ENCODE measurements around the gene GNA14. TPM values are rescaled to one million over a fixed set of nuclear protein-coding genes. Genes with fewer than 3 reads are reported as not detected.
"Not testable (repeated sequence)": the region's sequence is repeated elsewhere in the genome, so short reads cannot be mapped to it uniquely, and the experiment has no call there.

The GNA14 gene
- total RNA-seq, 1 experiment from 2014 or later = 1.3 TPM

DNA sequence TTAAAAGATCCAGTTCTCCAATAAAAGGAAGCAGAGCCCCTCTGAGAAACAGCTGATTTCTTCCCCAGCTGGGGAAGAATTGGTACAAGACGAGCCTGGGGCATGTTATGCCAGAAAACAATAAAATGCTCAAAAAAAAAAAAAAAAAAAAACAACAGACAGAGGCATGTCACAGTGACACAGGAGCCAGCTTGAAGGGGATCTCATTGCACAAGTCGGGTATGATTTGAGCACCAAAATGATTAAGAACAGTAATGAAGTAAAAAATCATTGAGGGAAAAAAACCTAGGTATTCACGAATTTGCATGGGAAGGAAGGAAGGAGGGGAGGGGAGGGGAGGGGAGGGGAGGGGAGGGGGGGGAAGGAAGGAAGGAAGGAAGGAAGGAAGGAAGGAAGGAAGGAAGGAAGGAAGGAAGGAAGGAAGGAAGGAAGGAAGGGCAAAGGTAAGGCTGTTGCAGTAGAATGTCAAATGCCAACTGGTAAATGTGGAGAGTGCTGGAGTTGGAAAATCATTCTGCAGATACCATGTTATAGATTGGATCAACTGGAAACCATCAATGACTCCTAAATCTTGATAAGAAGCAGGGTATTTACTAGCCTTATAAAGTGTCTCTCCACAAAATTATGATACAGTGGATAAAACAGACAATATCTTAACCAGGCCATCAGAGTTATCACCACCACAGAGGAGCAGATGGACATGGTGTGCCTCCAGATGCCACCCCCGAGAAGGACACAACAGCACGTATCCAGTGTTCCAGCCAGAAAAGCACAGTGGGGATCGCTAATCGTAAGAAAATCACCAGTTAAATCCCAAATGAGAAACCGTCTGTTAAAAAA, 7.2 kb downstream of the GNA14 start:
- TF ChIP-seq, protein P1, sequence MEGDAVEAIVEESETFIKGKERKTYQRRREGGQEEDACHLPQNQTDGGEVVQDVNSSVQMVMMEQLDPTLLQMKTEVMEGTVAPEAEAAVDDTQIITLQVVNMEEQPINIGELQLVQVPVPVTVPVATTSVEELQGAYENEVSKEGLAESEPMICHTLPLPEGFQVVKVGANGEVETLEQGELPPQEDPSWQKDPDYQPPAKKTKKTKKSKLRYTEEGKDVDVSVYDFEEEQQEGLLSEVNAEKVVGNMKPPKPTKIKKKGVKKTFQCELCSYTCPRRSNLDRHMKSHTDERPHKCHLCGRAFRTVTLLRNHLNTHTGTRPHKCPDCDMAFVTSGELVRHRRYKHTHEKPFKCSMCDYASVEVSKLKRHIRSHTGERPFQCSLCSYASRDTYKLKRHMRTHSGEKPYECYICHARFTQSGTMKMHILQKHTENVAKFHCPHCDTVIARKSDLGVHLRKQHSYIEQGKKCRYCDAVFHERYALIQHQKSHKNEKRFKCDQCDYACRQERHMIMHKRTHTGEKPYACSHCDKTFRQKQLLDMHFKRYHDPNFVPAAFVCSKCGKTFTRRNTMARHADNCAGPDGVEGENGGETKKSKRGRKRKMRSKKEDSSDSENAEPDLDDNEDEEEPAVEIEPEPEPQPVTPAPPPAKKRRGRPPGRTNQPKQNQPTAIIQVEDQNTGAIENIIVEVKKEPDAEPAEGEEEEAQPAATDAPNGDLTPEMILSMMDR (conservative IDR thresholded peaks at IDR 0.05) = no peak
- TF ChIP-seq EZH2 (IDR thresholded peaks at IDR 0.05; ENCODE audit: low read depth) = no peak
- H2AFZ ChIP-seq = no peak overlapping the region
- no peak for DNase-seq
- no peak overlapping the region for H3K4me3 ChIP-seq
- no peaks in the 10 kb centered on the region for H3K27me3 ChIP-seq (ENCODE audit: insufficient read depth, low read depth)
- POLR2A ChIA-PET (ENCODE audit: unreplicated experiment) = no interaction called here
- no peak overlapping the region for H3K27ac ChIP-seq
- H3K79me2 ChIP-seq (ENCODE audit: low read depth) = no peaks in the 10 kb centered on the region
- BruUV-seq (replicated peaks) = no TSS peak
- no peaks in the 10 kb centered on the region for H4K20me1 ChIP-seq (ENCODE audit: insufficient read depth)
- no peaks in the 10 kb centered on the region for H3K9me3 ChIP-seq (ENCODE audit: insufficient read depth, low read depth)
- H3K36me3 ChIP-seq (ENCODE audit: low read depth) = no peaks in the 10 kb centered on the region
- no peaks in the 10 kb centered on the region for H3K9me2 ChIP-seq (ENCODE audit: insufficient read depth)
- no peak overlapping the region for H3K4me2 ChIP-seq
- CTCF ChIA-PET = no interaction called here
- intact Hi-C loops (cut with micrococcal nuclease; ENCODE audit: unreplicated experiment) = no loop called here
- H3K4me1 ChIP-seq (replicated peaks; ENCODE audit: insufficient read depth) = no peaks in the 10 kb centered on the region
- no peaks in the 10 kb centered on the region for H3F3A ChIP-seq (ENCODE audit: insufficient read depth, low read depth)

DNA sequence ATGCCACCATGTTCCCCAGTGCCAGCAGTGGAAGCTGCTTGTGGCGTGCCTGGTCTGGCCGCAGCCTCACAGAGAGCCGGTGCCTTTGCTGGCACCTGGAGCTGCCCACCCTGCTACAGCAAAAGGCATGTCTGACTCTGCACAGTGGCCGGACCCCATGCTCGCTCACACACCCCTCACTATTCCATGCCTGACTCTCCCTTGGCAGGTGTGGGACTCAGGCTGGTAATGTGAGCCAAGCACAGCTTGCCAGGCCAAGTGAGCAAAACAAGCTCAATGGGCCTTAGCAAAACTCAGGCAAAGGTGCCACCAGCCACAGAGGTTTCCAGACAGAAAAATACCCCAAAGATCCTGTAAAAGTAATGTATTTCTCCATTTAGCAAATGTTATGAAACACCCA, 15.5 kb downstream of the GNA14 start:
- POLR2A ChIA-PET (ENCODE audit: unreplicated experiment) = no interaction called here
- no TSS peak for BruUV-seq (replicated peaks)
- no peaks in the 10 kb centered on the region for H3K9me2 ChIP-seq (ENCODE audit: insufficient read depth)
- TF ChIP-seq, protein P1 (conservative IDR thresholded peaks at IDR 0.05) = no peak
- no peak for TF ChIP-seq EZH2 (IDR thresholded peaks at IDR 0.05; ENCODE audit: low read depth)
- no peaks in the 10 kb centered on the region for H3K27me3 ChIP-seq (ENCODE audit: insufficient read depth, low read depth)
- H3F3A ChIP-seq (ENCODE audit: insufficient read depth, low read depth) = no peaks in the 10 kb centered on the region
- no peaks in the 10 kb centered on the region for H3K36me3 ChIP-seq (ENCODE audit: low read depth)
- H3K9me3 ChIP-seq (ENCODE audit: insufficient read depth, low read depth) = no peaks in the 10 kb centered on the region
- no peak overlapping the region for H2AFZ ChIP-seq
- no peaks in the 10 kb centered on the region for H3K4me1 ChIP-seq (replicated peaks; ENCODE audit: insufficient read depth)
- no peaks in the 10 kb centered on the region for H3K79me2 ChIP-seq (ENCODE audit: low read depth)
- CTCF ChIA-PET = no interaction called here
- no peak overlapping the region for H3K4me2 ChIP-seq
- no peaks in the 10 kb centered on the region for H4K20me1 ChIP-seq (ENCODE audit: insufficient read depth)
- H3K27ac ChIP-seq = no peak overlapping the region
- DNase-seq = no peak
- intact Hi-C loops (cut with micrococcal nuclease; ENCODE audit: unreplicated experiment) = no loop called here
- H3K4me3 ChIP-seq = no peak overlapping the region

DNA sequence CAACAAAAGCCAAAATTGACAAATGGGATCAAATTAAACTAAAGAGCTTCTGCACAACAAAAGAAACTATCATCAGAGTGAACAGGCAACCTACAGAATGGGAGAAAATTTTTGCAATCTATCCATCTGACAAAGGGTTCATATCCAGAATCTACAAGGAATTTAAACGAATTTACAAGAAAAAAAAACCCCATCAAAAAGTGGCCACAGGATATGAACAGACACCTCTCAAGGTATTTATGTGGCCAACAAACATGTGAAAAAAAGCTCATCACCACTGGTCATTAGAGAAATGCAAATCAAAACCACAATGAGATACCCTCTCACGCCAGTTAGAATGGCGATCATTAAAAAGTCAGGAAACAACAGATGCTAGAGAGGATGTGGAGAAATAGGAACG, 19.3 kb downstream of the GNA14 start:
- H3K4me1 ChIP-seq (replicated peaks; ENCODE audit: insufficient read depth); CTCF ChIA-PET; POLR2A ChIA-PET (ENCODE audit: unreplicated experiment); H3K4me2 ChIP-seq; H2AFZ ChIP-seq; DNase-seq; H3K27me3 ChIP-seq (ENCODE audit: insufficient read depth, low read depth); H3K27ac ChIP-seq; H3K9me2 ChIP-seq (ENCODE audit: insufficient read depth); H4K20me1 ChIP-seq (ENCODE audit: insufficient read depth); H3F3A ChIP-seq (ENCODE audit: insufficient read depth, low read depth); H3K4me3 ChIP-seq; intact Hi-C loops (cut with micrococcal nuclease; ENCODE audit: unreplicated experiment); H3K79me2 ChIP-seq (ENCODE audit: low read depth); H3K9me3 ChIP-seq (ENCODE audit: insufficient read depth, low read depth); BruUV-seq (replicated peaks); H3K36me3 ChIP-seq (ENCODE audit: low read depth): not testable (repeated sequence)

DNA sequence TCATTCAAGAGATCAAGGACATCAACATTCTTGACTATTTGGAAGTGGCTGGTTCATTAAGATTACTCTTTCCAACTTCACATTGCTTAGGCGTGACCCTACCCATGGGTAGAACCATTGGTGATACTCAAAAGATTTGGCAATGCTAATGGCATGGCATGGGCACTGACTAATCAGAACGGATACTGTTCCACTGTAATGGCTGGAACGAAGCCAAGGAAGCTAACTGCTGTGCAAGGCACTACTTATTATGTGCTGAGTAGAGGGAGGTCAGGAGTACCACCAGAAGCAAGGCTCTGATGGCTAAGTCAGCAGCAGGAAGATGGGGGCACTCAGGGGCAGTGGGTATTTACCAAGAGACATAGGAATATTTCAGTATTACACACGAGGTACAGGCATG, 31.9 kb downstream of the GNA14 start:
- no peak for DNase-seq
- Histone ChIP-seq H3K27me3 (ENCODE audit: insufficient read depth, low read depth) (no peaks in the 10 kb centered on the region), H3K4me1 (replicated peaks; ENCODE audit: insufficient read depth) (peaks cover 8% of the 10 kb centered on the region; the same call in 1 of the 2 replicates), H3K4me2 (no peak overlapping the region), H3K79me2 (ENCODE audit: low read depth) (no peaks in the 10 kb centered on the region), H3K4me3 (no peak overlapping the region), H3K9me2 (ENCODE audit: insufficient read depth) (no peaks in the 10 kb centered on the region), H3K9me3 (ENCODE audit: insufficient read depth, low read depth) (no peaks in the 10 kb centered on the region; the same call in 1 of the 2 replicates), H2AFZ (no peak overlapping the region), H3F3A (ENCODE audit: insufficient read depth, low read depth) (no peaks in the 10 kb centered on the region), H4K20me1 (ENCODE audit: insufficient read depth) (no peaks in the 10 kb centered on the region), H3K27ac (no peak overlapping the region), H3K36me3 (ENCODE audit: low read depth) (no peaks in the 10 kb centered on the region)
- POLR2A ChIA-PET (ENCODE audit: unreplicated experiment) = no interaction called here
- intact Hi-C loops (cut with micrococcal nuclease; ENCODE audit: unreplicated experiment) = no loop called here
- CTCF ChIA-PET = no interaction called here
- no TSS peak for BruUV-seq (replicated peaks)
- no peak for TF ChIP-seq EZH2 (IDR thresholded peaks at IDR 0.05; ENCODE audit: low read depth)
- TF ChIP-seq, protein P1 (conservative IDR thresholded peaks at IDR 0.05) = no peak

Data from PC-9 (cell line).